CD4-positive, alpha-beta T cell treated with Interleukin-10 for 1 hour (primary cell): ENCODE data around the gene AKAP13.
"Not testable (repeated sequence)": the region's sequence is repeated elsewhere in the genome, so short reads cannot be mapped to it uniquely, and the experiment has no call there.

ENCODE experiments used
- DNase-seq: peaks from one replicate; pipeline ENCODE4 v3.0.0-alpha.2; 2020

The AKAP13 gene

GRCh38 chr15:85639752-85640381 lies 259.5 kb downstream of the AKAP13 start:
- DNase-seq = no peak

DNA sequence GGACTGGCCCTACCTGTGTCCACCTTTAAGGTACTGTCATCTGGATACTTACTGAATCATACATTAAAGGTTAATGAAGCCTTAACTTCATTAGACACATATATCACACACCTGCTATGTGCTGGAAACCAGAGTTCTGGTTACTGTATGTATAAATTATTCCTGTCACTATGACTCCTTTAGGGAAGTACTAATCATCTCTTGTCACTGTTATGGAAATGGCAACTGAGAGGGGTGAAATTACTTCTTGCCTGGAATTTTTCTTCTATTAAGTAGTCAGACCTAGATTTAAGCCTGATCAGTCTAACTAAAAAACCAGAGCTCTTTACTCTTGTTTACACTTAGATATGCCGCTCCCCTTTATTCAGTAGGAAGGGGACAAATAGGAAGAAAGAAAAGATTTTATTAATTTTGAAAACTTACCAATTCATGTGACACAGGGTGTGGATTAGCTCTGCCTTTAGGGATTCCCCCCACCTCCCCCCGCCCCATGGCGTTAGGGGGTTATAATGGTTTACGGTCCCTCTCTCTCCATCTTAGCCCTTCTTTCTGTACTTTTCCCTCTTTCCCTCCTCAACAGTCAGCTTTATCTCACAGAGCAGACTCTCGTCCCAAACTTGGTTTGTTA lies 261.8 kb downstream of the AKAP13 start:
- DNase-seq = no peak

DNA sequence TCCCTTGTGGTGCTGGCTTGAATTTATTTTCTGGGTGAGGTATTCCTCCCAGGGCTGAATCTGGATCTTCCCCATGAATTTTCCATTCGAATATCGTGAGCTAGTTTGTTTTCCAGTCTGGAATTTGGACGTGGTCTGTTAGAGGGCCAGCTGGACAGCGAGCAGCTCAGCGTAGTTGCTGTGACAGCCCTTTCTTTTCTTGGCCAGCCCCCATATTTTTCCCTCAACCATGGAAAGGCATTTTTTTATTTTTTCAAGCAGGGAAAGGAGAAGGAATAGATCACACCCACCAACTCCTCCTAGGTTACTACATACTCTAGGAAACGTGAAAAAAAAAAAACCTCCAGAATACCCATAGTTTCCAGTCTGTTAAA lies 262.3 kb downstream of the AKAP13 start:
- no peak for DNase-seq

DNA sequence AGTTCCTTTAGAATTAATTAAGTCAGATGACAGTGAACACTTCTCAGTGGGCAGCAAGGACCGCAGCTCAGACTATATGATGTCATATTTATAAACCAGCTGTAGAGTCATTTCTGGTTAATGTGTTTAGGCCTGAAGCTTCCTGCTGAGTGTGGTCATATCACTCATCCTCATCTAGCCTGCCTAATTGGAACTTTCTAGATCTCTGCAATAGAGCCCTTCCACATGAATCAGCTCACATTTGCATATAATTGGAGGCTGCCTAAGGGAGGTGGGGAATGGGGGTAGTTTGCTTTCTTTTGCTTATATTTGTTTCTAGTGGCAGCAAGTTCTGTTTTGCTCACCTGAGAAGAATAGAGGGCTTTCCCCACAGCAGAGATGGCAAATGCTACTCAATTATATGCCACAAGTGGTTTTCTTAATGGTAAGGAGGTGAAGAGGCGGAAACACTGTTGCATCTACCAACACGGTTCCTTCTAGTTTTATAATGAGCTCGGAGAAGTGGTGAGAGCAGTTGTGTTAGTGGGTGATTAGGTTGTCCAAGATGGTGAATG lies 266.2 kb downstream of the AKAP13 start:
- peak; percentile 79 for DNase-seq

DNA sequence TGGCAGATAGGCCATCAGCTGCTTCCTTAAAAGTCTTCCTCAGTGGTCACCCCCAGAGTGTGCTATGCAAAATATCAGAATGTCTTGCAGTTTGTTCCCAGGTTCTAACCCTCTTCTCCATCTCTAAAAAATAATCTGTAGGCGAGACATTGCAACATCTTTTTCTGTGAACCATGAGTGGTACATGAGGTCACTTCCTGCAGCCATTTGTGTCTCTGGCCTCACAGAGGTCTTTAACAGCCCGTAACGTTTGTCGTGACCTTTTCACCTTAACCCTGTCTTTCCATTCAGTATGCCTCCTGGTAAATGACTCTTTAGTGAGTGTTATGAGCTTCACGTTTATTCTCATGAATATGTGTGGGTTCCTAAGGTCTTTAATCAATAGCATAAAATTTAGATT lies 269.0 kb downstream of the AKAP13 start:
- DNase-seq = peak; percentile 38

GRCh38 chr15:85651548-85651947 lies 271.1 kb downstream of the AKAP13 start:
- DNase-seq = no peak

GRCh38 chr15:85652457-85652856 lies 272.1 kb downstream of the AKAP13 start:
- no peak for DNase-seq

DNA sequence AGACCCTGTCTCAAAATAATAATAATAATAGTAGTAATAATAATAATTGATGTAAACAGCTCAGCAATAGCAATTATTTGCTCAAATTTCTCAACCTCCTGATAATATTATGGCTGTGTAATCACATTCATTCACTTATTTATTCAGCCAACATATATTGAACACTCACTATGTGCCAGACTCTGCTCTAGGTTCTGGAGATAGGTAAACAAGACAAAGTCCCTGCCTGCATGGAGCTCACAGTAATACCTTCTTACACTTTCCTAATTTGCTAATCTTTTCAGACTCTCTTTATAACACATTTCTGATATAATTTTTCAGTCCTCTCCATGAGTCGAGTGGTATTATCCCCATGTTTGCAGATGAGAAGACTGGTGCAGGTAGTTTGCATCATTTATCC lies 276.7 kb downstream of the AKAP13 start:
- no peak for DNase-seq

GRCh38 chr15:85658816-85659215 lies 278.4 kb downstream of the AKAP13 start:
- no peak for DNase-seq

DNA sequence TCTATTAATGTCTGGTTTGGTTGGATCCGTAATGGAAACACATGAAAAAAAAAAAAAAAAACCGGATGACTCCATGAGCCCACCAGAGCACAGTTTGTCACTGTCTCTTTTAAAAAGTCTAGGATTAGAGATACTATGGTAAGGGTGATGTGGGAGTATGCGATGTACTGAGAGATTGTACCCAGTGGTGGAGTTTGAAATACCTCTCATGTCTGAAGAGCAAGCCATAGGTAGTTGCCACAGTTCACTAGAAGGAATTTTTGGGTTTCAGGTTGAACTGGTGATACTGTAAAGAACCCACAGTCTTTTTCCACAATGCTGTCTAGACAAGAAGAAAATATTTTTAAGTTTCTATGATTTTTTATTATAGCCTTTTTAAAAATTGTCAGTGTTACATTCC lies 281.5 kb downstream of the AKAP13 start:
- no peak for DNase-seq

DNA sequence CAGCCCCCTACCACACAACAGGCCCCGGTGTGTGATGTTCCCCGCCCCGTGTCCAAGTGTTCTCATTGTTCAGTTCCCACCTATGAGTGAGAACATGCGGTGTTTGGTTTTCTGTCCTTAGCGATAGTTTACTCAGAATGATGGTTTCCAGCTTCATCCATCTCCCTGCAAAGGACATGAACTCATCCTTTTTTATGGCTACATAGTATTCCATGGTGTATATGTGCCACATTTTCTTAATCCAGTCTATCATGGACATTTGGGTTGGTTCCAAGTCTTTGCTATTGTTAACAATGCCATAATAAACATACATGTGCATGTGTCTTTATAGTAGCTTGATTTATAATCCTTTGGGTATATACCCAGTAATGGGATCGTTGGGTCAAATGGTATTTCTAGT lies 285.3 kb downstream of the AKAP13 start:
- DNase-seq = not testable (repeated sequence)

DNA sequence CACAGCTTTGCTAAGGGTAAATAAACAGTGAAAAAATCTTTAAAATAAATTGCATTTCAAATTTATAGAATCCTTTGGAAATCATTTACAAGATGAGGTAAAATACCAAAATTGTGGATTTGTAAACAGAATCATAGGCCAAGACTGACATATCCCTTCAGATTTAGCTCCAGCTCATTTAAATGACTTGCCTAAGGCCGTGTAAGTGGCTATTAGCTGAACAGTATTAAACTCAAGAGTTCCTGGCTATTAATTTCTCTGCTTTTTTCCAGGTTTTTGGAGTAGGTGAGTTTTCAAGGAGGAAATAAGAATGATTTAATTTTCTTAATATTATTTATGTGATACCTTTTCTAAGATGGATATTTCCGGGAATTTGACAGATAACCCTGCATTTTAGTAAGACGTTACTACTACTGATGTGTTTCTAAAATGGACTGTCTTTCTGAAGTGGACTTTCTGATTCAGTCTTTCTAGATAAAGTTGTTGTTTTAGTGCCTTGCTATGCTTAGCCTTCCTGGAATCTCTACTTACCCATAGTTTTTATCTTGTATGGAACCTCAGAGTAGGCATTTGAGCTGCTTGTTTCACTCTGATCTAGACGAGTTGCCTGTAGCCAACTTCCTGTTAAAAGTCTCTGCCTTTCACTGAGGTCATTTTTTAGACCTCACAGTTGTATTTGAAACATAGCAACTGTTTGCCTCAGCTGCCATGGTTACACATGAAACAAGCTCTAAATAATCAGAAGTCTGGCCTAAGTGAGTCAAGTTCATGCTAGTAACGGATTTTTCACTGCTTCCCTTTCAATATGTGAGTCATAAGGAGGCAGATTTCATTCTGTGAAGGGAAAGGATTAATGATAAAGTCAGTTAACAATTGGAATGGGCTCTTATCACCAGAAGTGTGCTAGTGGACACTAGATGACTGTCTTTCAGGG lies 287.4 kb downstream of the AKAP13 start:
- peak; percentile 92 for DNase-seq

DNA sequence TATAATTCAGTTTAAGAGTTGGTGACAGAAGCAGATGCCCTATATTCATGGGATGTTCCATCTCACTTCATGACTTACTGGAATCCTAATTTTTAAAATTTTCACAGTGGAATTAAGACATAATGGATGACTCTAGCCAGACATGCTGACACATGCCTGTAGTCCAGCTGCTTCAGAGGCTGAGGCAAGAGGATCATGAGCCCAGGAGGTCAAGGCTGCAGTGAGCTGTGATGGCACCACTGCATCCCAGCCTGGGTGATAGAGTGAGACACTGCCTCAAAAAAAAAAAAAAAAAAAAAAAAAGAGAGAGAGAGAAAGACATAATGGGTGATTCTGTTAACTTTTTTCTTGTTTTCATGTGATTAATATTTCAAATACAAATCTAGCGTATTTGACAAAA lies 290.8 kb downstream of the AKAP13 start:
- DNase-seq = no peak

DNA sequence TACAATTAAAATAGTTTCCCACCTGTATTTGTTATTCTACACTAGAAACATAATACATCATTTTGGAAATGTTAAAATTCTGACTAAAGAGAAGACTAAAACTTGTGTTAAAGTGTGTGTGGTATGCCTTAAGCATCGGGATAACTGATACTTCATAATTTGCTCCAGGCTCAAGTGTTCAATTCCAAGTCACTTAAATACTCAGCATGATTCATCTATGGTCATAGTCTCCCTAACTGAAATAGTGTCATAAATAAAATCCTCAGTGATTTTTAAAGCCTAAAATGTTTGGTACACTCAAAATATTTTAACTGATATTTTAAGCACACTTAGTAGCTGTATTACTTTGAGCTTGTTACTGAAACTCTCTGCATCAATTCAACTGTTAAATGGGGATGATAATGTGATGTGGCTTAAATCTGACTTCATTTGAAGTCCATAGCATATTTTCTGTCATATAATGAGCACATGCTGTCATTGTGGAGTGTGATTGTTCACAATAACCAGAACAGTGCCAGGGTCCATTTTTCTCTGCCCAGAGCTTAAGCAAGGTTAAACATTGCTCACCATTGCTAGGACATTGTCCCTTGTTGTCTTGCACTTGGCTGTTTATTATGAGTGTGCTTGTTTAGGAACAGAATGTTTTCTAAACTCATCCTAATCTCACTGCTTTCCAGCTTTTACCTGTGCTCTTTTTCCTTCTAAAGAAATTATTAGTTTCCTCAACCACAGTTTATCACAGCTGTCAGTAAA lies 292.1 kb downstream of the AKAP13 start:
- no peak for DNase-seq

- DNase-seq = no peak
These were observed 292.9 kb downstream of the AKAP13 start for GRCh38 chr15:85673326-85673725.

- DNase-seq = no peak
These were observed 296.1 kb downstream of the AKAP13 start for GRCh38 chr15:85676342-85677098.

GRCh38 chr15:85679231-85679630 lies 298.8 kb downstream of the AKAP13 start:
- no peak for DNase-seq

GRCh38 chr15:85681386-85681785 lies 301.0 kb downstream of the AKAP13 start:
- DNase-seq = no peak

DNA sequence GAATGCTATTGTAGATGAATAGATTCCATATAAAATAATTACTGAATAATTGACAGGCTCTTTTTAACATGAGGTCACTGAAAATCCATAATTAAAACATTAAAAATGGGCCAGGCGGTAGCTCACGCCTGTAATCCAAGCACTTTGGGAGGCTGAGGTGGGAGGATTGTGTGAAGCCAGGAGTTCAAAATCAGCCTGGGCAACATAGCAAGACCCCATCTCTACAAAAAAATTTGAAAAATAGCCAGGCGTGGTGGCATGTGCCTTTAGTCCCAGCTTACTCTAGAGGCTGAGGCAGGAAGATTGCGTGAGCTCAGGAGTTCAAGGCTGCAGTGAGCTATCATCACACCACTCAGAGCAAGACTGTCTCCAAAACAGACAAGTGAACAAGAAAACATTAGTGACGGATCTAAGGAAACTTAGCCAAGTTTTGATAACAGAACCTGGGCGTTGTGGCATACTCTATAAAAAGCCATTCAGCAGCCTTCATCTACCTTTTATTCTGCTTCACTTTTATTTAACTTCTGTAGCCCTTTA lies 303.8 kb downstream of the AKAP13 start:
- no peak for DNase-seq

- DNase-seq = no peak
These were observed 305.0 kb downstream of the AKAP13 start for GRCh38 chr15:85685356-85685755.

DNA sequence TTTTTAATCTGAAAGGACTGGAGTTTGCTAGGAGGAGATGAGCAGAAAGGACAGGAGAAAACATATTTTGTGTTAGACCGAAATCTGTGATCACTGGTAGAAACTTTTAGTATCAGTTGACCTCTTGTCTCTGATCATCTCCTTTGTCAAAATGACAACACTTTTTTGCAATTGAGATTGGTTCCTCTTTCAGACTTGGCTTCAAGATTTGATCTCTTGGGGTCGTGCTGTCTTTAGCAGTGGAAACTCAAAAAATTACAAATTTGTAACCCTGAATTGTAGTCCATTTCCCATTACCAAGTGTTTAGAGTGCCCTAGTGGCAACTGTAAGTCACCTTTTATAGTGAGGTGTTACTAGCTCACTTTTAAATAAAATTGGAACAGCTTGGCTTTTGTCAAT lies 306.9 kb downstream of the AKAP13 start:
- no peak for DNase-seq

DNA sequence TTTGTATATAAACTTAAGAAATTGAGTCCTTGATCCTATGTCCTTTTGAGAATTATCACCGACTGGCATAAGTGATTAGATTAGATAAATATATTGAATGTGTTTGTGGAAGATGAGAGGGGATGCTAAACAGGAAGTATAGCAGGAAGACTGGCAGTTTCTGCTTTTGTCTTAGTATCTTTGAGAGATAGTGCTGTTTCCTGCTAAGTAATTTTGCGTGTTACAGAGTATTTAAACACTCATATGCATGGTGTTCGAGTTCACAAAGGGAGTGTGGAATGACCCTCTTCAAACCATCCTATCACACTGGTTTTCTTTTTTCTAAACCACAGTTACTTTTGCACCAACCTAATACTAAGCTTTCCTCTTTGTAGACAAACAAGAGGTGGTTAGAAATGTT lies 308.3 kb downstream of the AKAP13 start:
- peak; percentile 52 for DNase-seq
